MM.1S (cell line): ENCODE results near the gene FARS2.

Experiments used
- CTCF ChIP-seq: fragments of 300-600 bp; sonication (generic); IDR thresholded peaks from 2 replicates; pipeline ENCODE4 v1.5.1; 2016; ENCODE audit warnings: antibody characterized with exemption, low read length, mixed read lengths
- EZH2 ChIP-seq: fragments of 300-600 bp; sonication (generic); optimal IDR thresholded peaks from 2 replicates; pipeline ENCODE3; 2017; ENCODE audit warnings: low read depth, mild to moderate bottlenecking, antibody characterized with exemption, low read length, mixed read lengths

- TF ChIP-seq CTCF: no peak
- TF ChIP-seq EZH2: no peak
Observed at GRCh38 chr6:5331845-5332442, 70.6 kb downstream of the FARS2 start.
